ENCODE measurements around the gene TMEM205.

DNA sequence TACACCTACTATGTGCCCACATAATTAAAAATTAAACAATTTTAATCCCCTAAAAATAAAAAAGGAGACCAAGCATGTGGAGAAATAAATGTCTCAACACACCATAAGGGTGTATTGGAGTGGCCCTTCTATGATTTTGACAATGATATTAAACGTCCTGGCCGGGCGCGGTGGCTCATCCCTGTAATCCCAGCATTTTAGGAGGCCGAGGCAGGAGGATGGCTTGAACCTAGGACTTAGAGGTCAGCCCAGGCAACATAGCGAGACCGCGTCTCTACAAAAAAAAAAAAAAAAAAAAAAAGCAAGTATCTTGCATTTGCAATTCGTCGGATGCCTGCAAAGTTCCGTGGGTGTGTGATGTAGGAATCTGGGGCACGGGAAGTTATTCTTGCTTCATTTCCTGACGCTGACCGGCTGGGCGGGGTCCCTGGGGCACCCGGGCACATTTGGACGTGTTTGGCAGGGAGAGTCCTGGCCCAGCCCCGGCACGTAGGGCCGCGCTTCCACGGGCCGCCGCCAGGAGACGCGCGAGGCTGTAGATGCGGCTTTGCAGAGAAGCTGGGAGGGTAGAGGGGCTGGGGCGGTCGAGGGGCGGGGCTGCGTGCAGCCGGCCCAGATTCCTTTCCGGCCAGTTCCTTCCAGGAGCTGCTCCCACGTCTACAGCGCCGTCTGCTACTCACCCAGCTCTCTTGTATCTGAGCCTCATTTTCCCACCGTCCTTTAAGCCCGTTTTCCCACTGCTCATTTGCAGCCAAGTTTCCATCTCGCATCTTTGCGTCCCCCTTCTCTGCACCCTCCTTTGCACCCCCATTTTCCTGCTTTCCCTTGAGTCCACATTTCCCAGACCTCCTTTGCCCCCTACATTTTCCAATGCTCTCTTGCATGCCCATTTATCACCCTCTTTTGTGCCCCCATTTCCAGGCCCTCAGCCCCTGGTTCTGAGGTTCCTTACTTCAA lies 52.4 kb downstream of the TMEM205 start:
- peak in 1 of 2 donors; percentile 46 for TF ChIP-seq POLR2A (IDR thresholded peaks at IDR 0.05)
- TF ChIP-seq, protein P1, sequence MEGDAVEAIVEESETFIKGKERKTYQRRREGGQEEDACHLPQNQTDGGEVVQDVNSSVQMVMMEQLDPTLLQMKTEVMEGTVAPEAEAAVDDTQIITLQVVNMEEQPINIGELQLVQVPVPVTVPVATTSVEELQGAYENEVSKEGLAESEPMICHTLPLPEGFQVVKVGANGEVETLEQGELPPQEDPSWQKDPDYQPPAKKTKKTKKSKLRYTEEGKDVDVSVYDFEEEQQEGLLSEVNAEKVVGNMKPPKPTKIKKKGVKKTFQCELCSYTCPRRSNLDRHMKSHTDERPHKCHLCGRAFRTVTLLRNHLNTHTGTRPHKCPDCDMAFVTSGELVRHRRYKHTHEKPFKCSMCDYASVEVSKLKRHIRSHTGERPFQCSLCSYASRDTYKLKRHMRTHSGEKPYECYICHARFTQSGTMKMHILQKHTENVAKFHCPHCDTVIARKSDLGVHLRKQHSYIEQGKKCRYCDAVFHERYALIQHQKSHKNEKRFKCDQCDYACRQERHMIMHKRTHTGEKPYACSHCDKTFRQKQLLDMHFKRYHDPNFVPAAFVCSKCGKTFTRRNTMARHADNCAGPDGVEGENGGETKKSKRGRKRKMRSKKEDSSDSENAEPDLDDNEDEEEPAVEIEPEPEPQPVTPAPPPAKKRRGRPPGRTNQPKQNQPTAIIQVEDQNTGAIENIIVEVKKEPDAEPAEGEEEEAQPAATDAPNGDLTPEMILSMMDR (IDR thresholded peaks at IDR 0.05): peak; percentile 91 to 100 (median 99)

Measured in thyroid gland (tissue), 4 donors.